SH-SY5Y (cell line): ENCODE results near the gene PTGDR.

Source experiments
- GATA2 ChIP-seq: IDR thresholded peaks from 2 replicates; pipeline ENCODE4 v1.6.1; 2011; ENCODE audit warnings: mild to moderate bottlenecking, low read depth, low read length
- GATA3 ChIP-seq: IDR thresholded peaks from 2 replicates; pipeline ENCODE4 v1.6.1; 2011; ENCODE audit warnings: low read depth, mild to moderate bottlenecking, low read length, moderate library complexity

DNA sequence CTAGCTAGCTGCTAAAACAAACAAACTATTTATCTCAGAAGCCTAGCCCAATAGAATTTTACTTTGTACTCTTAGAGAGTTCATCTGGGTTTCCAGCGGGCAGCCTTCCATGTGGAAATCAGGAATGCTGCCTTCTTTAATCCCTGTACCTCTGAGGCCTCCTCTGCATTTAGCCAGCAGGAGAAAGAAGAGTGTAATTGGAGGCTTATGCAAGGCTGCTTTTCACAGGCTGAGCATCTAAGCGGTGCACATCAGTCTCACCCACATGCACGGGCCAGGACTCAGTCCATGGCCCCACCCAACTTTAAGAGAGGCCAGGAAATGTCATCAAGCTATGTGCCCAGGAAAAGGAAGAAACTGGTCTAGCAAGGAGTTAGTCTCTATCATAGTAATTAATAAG is 14.0 kb upstream of the PTGDR start:
- TF ChIP-seq GATA2 (no peak), GATA3 (no peak)
